Endothelial cell (in vitro differentiated cells): ENCODE data around the gene USP40. TPM values are rescaled to one million over a fixed set of nuclear protein-coding genes. Genes with fewer than 3 reads are reported as not detected.

Experiments
- DNase-seq: peaks from one replicate; pipeline ENCODE4 v3.0.0; 2021; ENCODE audit warnings: low spot score
- H3K27ac Mint-ChIP-seq: one replicate; pipeline ENCODE4 v1.8.0; 2021; ENCODE audit warnings: mixed read lengths, inconsistent platforms; ENCODE audit not compliant: unreplicated experiment
- H3K27me3 Mint-ChIP-seq: one replicate; pipeline ENCODE4 v1.8.0; 2021; ENCODE audit warnings: mild to moderate bottlenecking, moderate library complexity, mixed read lengths, inconsistent platforms; ENCODE audit not compliant: unreplicated experiment
- H3K36me3 Mint-ChIP-seq: one replicate; pipeline ENCODE4 v1.8.0; 2021; ENCODE audit warnings: mild to moderate bottlenecking, low read depth, mixed read lengths, inconsistent platforms; ENCODE audit not compliant: unreplicated experiment
- H3K4me1 Mint-ChIP-seq: one replicate; pipeline ENCODE4 v1.8.0; 2021; ENCODE audit warnings: mild to moderate bottlenecking, mixed read lengths, inconsistent platforms; ENCODE audit not compliant: unreplicated experiment
- H3K4me3 Mint-ChIP-seq: one replicate; pipeline ENCODE4 v1.8.0; 2021; ENCODE audit warnings: mild to moderate bottlenecking, mixed read lengths, inconsistent platforms; ENCODE audit not compliant: unreplicated experiment
- H3K9me3 Mint-ChIP-seq: one replicate; pipeline ENCODE4 v1.8.0; 2021; ENCODE audit warnings: mixed read lengths, inconsistent platforms; ENCODE audit not compliant: unreplicated experiment
- total RNA-seq: library from RNA; stranded (reverse); fragmentation: NEBNext Ultra II Directional; extraction: Animal tissue kit (Norgen Biotek cat#: 25700); gene quantifications from one replicate; pipeline ENCODE4 v1.2.1, GENCODE V29; 2021; ENCODE audit not compliant: unreplicated experiment
- TF ChIP-seq, protein P1 (sequence below): fragments of 200-600 bp; sonication (generic); IDR thresholded peaks from one replicate; pipeline ENCODE4 v1.5.0; 2021; ENCODE audit warnings: antibody characterized with exemption; ENCODE audit not compliant: unreplicated experiment

Gene USP40
- total RNA-seq, 1 donor from 2014 or later, result 23.6 TPM

DNA sequence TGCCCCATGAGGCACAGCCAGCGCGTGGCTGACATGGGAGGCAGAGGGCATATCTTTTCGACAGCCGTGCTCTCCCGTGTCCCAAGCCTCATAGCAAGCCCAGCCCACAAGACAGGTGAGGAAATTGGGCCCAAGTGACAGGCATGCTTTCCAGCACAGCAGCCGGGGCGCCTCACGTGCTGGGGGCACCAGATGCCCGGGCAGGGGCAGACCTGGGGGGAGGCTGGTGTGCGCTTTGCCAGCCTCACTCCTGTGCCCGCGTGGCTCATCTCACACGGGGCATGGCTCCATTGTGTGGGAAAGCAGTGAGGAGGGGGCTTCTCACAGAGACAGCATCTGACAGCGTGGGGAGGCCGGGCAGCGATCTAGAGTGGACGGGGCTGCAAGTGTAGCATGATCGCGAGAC, 93.2 kb downstream of the USP40 start:
- no peaks in the 10 kb centered on the region for H3K9me3 Mint-ChIP-seq
- peaks cover 3% of the 10 kb centered on the region for H3K27me3 Mint-ChIP-seq
- no peaks in the 10 kb centered on the region for H3K4me1 Mint-ChIP-seq
- no peak overlapping the region for H3K4me3 Mint-ChIP-seq
- no peak for DNase-seq
- TF ChIP-seq, protein P1, sequence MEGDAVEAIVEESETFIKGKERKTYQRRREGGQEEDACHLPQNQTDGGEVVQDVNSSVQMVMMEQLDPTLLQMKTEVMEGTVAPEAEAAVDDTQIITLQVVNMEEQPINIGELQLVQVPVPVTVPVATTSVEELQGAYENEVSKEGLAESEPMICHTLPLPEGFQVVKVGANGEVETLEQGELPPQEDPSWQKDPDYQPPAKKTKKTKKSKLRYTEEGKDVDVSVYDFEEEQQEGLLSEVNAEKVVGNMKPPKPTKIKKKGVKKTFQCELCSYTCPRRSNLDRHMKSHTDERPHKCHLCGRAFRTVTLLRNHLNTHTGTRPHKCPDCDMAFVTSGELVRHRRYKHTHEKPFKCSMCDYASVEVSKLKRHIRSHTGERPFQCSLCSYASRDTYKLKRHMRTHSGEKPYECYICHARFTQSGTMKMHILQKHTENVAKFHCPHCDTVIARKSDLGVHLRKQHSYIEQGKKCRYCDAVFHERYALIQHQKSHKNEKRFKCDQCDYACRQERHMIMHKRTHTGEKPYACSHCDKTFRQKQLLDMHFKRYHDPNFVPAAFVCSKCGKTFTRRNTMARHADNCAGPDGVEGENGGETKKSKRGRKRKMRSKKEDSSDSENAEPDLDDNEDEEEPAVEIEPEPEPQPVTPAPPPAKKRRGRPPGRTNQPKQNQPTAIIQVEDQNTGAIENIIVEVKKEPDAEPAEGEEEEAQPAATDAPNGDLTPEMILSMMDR, result no peak
- peaks cover 7% of the 10 kb centered on the region for H3K36me3 Mint-ChIP-seq
- no peak overlapping the region for H3K27ac Mint-ChIP-seq

GRCh38 chr2:233471291-233472035, 95.1 kb downstream of the USP40 start:
- no peak overlapping the region for H3K4me3 Mint-ChIP-seq
- H3K27me3 Mint-ChIP-seq, result peaks cover 3% of the 10 kb centered on the region
- peaks cover 9% of the 10 kb centered on the region for H3K36me3 Mint-ChIP-seq
- no peak overlapping the region for H3K27ac Mint-ChIP-seq
- H3K9me3 Mint-ChIP-seq, result no peaks in the 10 kb centered on the region
- H3K4me1 Mint-ChIP-seq, result no peaks in the 10 kb centered on the region
- DNase-seq, result no peak
- TF ChIP-seq, protein P1, result no peak

DNA sequence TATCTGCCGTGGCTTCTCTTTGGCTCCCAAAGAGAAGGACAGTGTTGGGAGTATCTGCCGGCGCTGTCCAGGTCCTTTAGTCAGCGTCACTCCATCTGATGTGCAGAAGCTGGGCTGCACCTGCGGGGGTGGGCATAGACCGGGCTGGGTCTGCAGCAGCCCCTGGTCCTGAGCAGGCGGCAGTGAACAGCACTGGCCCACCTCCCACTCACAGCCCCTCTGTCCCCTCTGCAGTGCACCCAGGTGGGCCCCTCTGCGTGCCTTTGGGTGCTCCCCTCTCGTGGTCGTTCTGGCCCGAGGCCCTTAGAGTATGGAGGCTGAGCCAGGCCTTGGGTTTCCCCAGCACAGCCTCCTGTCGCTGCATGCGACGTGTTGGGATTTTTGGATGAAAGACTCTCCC, 95.7 kb downstream of the USP40 start:
- no peaks in the 10 kb centered on the region for H3K9me3 Mint-ChIP-seq
- peaks cover 3% of the 10 kb centered on the region for H3K27me3 Mint-ChIP-seq
- DNase-seq, result no peak
- TF ChIP-seq, protein P1, result no peak
- H3K4me1 Mint-ChIP-seq, result no peaks in the 10 kb centered on the region
- no peak overlapping the region for H3K4me3 Mint-ChIP-seq
- no peak overlapping the region for H3K27ac Mint-ChIP-seq
- H3K36me3 Mint-ChIP-seq, result peaks cover 15% of the 10 kb centered on the region

DNA sequence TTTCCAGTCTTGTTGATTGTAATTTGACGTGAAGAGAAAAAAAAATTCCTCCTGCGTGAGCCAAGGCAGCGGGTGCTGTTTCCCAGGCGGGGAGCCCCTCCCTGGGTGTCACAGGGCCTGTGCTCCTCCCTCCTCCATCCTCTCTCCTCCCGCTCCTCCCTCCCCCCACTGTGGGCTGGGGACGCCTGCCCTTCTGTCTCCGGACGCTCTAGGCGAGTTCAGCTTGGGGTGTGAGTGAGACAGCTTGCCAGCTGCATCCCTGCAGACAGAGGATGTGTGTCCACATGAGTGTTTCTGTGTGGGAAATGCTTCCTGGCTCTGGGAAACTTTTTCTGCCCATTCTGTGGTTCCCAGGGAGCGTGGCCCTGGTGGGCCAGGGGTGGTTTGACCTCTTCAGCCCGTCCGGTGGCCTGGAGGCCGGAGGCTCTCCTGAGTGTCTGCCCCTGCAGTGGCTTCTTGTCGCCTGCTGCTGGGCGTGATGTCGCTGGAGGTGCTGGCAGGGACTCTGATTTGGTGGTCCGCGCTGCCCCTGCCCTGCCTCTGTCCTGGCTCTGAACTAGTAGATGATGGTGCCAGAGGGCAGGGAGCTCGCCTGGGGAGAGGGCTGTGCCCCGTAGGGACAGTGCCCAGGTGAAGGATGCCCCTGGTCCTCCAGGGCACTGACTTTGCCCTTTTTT, 96.4 kb downstream of the USP40 start:
- Mint-ChIP-seq H3K4me1 (no peaks in the 10 kb centered on the region), H3K27me3 (peaks cover 3% of the 10 kb centered on the region), H3K9me3 (no peaks in the 10 kb centered on the region), H3K27ac (no peak overlapping the region), H3K36me3 (peaks cover 15% of the 10 kb centered on the region), H3K4me3 (no peak overlapping the region)
- no peak for DNase-seq
- TF ChIP-seq, protein P1, result no peak
